Prostate gland (tissue), 2 donors: ENCODE results near the gene COQ2.

Source experiments
- POLR2A ChIP-seq: fragments of 450-650 bp; IDR thresholded peaks from one replicate; pipeline ENCODE4 v1.6.1; 2016; ENCODE audit warnings: antibody characterized with exemption, mild to moderate bottlenecking
- TF ChIP-seq, protein P1 (sequence below), 4 experiments: fragments of 200-600 bp in 2 of 4; fragments of 450-650 bp in 2 of 4; sonication (generic) in 2 of 4; IDR thresholded peaks; 1 replicate in 3 of 4; 2 replicates in 1 of 4; pipeline ENCODE4 v1.5.1; 2016 to 2019; ENCODE audit warnings: antibody characterized with exemption in 4 of 4, mild to moderate bottlenecking in 2 of 4, moderate library complexity in 2 of 4

GRCh38 chr4:83272900-83273299, 11.7 kb downstream of the COQ2 start:
- TF ChIP-seq, protein P1, sequence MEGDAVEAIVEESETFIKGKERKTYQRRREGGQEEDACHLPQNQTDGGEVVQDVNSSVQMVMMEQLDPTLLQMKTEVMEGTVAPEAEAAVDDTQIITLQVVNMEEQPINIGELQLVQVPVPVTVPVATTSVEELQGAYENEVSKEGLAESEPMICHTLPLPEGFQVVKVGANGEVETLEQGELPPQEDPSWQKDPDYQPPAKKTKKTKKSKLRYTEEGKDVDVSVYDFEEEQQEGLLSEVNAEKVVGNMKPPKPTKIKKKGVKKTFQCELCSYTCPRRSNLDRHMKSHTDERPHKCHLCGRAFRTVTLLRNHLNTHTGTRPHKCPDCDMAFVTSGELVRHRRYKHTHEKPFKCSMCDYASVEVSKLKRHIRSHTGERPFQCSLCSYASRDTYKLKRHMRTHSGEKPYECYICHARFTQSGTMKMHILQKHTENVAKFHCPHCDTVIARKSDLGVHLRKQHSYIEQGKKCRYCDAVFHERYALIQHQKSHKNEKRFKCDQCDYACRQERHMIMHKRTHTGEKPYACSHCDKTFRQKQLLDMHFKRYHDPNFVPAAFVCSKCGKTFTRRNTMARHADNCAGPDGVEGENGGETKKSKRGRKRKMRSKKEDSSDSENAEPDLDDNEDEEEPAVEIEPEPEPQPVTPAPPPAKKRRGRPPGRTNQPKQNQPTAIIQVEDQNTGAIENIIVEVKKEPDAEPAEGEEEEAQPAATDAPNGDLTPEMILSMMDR (IDR thresholded peaks at IDR 0.05): no peak
- no peak for TF ChIP-seq POLR2A
